ENCODE measurements around the gene TDP1.

Gene TDP1

DNA sequence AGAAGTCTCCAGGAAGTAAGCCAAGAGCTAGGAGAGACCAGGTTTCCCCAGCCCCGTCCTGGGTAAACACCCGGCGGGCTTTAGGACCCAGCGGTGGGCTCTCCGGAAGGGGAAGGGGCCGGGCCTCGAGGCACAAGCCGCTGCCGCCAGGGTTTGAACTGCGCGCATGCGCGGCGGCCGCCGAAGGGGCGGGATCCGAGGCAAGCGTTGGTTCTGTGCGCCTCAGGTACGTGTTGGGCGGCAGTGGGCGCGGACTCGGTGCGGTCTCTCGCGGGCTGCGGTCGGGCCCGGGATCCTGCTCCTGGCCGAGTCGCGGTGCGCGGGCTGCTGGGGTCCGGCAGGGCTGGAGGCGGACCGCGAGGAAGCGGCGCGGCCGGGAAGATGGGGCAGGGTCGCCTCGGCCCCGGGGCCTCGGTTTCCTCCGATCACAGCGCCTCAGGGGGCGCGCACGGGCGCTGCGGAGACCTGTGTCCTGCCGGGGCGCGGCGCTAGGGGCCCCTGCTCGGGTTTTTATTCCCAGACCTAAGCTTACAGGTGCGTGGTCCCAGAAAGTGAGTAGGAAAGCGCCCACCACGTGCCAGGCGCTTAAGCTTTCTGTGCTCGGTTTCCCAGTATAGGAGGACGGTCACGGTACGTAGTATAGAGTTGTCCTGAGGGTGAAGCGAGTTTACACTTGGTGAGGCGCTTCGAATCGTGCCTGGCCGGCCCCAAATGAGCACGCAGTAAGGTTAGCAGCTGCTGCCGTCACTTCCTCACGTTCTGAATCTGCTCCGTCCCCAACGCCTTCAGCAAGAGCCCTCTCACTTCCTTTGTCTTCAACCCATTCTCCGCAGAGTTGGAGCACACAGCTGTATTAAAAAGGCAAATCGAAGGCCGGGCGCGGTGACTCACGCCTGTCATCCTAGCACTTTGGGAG is at the start of gene TDP1:
TDP1 (plus strand) TSS at position 183 of the 916 bp plus-strand sequence. CDS start 7,188 bp downstream, outside the sequence.
- peak; percentile 97 for DNase-seq

DNA sequence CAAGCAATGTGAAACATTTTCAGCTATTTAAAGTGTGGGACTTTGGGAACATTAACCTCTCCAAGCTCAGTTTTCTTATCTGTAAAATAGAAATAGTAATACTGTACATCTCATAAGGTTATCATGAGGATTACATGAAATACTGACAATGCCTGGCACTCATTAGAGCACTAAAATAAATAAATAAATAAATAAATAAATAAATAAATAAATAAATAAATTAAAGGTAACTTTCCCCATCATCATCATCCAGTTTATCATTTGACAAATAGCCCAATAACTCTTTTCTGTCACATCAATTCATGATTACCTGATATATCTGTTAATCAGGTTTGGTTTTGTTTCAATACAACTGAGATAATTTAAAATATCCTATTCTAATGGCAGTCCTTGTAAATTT is 49.7 kb upstream of the TDP1 start:
- DNase-seq = no peak

DNA sequence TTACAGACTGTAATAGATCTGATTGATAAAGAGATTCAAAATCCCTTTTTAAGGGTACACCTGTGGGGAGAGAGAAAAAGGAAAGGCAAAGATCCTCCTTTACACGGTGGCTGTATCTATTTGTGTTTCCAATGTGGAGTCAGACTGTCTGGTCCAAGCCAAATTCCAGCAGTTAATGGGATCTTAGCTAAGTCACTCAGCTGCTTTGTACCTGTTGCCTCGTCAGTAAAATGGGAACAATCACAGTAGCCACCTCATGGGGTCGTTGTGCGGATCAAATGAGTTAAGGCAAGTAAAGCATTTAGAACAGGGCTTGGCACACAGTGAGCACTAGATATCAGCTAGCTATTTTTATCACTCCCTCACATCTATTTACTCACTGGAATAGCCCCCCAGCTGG is 48.1 kb upstream of the TDP1 start:
- DNase-seq = no peak

DNA sequence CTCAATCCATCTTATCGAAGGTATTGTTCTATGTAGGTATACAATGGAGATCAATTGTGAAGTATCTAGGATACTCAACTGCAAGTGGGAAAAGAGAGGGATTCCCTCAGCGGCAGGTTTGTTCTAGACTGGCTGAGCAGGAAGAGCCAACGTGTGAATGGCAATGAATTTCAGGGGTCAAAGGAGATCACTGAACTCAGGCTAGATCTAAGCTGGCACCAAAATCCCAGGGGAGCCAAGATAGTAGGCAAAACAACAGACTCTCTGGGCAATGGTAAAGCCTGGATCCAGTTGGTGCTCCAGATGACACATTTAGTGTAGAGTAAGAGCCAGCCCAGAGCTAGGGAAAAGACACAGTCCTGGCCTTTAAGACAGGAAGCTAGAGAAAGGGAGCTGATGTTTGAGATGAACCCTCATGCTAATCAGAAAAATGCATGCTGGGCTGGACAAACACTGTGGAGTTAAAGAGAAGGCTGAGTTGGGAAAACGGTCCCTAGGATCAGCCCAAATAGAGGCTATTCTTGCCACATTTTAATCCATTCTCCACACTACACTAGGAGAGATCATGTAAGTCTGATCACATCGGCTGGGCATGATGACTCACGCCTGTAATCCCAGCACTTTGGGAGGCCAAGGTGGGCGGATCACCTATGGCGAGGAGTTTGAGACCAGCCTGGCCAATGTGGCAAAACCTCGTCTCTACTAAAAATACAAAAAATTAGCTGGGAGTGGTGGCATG is 46.8 kb upstream of the TDP1 start:
- no peak for DNase-seq

DNA sequence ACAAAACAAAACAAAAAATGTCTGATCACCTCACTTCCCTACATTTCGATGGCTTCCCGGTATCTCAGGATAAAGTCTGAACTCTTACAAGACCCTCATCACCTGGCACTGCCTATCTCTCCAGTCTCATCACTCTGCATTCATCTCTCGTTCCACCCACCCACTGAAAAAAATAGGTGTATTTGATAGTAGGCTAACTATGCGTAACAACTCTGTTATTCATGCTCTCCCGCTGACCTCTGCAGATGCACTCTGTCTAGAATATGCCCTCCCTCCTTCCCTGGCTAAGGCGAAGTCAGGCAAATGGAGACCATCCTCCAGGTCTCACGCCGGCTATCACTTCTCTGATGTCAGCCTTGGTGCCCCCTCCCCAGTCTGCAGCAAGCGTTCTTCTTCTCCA is 46.1 kb upstream of the TDP1 start:
- no peak for DNase-seq

DNA sequence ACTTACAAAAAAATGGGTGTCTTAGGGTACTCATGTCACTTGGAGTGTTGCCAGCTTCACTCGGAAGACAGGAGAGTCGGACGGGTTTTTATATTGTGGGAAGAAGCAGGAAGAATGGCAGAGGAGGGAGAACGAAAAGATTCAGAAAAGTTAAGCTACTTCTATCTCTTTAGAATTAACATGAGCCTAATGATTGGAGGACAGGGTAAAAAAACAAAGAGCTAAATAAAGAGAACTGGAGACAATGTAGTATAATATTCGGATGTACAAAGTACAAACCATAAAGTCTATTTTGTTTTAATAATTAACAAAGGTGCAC is 45.1 kb upstream of the TDP1 start:
- DNase-seq = no peak

DNA sequence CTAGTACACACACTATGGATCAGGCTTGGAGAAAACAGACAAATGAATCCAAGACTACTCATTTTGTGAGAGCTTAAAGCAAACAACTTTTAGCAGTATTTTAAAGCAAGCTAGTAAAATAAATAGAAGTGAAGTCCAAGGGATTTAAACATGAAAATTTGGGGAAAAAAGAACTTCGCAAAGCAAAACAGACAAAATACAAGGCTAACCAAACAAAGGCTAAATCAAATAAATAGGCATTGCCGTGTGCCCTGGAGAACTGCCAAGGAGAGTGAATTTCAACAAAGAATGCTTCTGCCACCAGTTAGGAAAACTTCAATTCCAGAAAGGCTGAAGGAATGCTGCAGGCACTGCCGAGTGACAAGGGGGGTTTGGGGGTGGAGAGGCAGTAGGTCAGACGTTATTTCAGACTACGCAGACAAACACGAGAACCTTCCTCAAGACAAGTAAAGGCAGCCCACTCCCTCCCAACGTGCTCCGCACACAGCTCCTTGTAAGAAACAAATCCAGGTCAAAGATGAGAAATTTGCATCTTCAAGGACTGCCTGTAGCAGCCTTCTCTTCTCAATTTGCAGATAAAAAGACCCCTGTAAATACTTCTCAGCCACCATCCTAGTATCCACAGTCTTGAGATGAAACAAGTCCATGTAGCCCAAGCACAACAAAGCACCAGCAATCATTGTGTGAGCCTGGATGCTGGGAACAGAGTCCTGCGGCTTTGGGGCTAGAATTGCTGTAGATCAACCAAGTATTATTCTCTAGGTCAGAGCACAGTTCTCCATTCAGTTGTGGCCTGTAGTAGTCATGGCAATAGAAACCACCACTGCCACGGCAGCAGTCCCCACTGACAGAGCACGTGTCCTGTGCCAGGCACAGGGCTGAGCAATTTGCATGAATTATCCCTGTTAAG is 44.5 kb upstream of the TDP1 start:
- peak; percentile 12 for DNase-seq

DNA sequence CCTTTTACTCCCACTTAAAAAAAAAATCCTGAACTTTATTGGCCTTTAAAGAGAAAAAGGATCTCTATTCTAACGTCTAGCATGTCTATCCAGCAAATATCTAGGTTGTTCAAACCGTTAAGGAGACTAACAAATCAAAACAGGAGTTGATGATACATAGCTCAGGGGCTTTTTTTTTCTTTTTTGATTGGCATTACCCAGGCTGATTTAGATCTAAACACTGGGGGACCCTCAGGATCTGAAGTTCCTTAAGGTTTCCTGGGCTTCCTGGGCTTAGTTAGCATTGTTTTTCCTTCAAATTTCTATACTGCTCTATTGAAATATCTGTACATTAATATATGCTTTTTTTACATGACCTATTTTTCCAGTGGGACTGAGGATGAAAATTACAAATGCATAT is 43.5 kb upstream of the TDP1 start:
- DNase-seq = no peak

DNA sequence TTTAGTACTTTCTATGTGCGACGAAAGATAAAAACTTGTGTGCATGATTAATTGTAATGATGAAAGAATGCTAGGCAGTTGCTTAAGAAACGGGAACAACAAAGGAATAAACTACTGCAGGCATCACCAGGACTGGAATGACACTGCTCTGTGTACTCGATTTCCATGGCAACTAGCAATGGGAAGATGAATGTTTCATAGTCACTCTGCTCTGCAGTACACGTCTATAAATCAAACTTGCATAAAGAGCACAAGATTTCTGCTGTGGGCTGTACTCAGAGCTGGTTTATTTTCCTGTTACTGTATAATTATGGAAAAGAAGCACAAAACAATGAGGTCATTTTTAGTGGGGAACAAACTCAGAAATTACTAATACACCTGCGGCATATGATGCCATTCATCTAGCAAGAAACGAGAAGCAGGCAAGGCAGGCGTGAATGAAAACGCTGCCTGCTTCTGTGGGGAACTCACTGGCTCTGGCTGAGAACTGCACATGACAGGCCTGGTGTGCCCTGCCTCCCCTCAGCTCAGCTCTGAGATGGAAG is 43.0 kb upstream of the TDP1 start:
- no peak for DNase-seq

DNA sequence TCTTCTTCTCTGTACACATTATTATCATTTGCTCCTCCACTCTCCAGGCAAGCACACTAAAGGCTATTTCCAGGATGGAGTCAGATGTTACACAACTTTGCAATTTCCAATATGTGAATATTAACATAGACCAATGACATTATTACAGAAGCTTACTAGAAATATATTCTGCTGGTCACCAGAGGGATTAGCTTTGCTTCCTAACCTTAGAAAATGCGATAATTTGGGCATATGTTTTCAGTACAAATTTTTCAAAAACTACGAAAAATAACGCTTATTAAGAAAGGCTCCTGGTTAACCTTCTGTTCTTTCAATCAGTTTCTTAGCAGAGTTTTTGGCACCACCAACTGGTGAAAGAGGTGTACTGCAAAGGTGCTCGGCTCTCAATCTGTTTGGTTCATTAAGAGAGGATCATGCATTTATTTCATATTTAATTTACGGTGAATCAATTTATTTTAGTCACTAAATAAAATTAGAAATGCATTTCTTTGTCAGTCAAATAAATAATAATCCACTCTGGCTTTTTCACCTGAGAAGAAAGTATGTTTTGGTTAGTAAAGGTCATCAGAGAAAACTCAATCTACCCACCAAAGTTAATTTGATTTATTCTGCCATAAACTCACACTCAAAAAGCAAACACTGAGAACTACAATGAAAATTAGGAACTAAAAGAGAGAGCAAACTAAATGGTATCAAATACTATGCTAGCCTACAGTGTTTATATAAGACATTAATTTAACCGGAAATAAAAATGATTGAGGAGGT is 40.4 kb upstream of the TDP1 start:
- peak; percentile 65 for DNase-seq

DNA sequence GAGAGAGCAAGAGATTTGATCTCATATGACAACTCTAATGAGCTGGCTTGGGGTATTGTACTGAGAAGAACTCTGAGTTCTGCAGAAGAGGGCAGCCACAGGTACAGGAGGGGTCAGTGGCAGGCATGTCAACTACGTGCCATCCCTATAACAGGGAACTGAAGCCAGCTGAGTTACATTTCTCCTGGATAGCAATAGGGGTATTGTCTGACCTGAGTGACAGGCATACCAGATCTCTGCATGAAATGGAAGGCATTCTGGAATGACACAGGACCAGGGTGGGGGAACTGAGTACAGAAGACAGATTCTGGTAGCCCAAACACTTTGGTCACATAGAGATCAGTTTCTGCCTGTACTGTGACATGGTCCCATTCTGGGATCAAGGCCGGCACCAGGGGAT is 37.0 kb upstream of the TDP1 start:
- no peak for DNase-seq

DNA sequence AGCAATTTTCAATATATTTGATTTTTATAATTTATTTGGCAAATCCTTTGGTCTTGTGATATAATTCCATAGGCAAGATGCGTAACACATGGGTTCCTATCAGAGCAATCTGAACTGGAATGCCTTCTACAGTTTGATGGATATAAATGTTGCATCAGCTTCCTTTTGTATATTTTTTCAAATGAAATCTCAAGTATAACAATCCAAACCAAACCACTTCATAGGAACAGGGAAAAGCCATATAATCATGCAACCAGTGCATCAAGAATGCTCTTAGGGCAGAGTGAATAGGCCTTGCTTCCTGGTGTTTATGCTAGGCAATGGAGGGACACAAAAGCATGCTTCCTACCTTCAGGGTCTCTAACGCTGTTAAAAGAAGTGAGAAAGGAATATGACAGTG is 35.7 kb upstream of the TDP1 start:
- no peak for DNase-seq

DNA sequence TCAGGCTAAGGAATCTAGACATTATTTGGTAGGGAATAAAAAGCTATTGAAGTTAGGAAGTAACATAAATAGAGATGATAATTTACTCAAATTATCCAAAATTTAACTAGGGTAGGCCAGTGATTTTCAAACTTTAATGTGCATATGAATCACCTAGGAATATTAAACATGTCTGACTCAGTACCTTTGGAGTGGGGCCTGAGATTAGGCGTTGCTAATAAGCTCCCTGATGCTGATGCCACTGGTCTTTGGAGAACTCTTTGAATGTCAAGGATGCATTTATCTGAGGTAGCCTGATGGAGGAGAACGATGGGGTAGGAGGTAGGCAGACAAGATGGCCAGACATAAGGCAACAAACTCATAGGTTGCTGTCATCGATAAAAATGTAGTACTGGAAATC is 34.4 kb upstream of the TDP1 start:
- DNase-seq = no peak

DNA sequence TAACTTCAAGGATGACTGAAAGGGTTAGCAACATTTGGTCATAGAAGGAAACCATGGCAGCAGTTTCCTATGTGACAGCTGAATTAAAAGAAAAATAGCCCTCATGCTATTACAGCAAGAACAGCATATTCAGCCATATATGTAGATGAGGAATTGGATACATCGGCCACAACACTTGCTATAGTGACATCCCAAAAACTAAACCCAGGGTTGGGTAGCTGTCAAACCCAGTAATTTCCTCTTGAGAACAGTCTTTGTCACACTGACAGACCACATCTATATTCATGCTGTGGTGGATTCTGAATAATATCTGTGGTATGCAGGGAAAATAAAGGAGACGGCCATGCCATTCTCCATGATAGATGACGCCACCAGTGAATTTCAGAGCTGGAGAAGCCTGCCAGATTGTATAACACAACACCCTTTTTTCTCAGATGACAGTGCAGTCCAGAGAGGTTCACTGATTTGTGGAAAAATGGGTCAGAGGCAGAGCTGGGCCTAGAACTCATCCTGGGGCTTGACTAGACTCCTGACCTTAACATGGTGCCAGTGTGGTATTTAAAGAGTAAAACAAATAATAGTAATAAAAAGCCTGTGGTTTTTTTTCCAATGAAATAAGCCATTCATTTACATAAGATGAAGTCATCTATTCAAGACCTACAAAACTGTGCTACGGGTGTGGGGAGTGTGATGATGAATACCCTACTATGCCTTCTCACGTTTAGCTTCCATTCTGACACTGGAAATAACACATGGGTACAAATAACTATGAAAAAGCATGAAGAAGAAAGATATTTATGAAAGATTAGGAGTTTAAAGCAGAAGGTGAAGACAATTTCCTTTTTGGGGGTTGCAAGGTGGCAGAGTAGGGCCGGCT is 33.5 kb upstream of the TDP1 start:
- no peak for DNase-seq

DNA sequence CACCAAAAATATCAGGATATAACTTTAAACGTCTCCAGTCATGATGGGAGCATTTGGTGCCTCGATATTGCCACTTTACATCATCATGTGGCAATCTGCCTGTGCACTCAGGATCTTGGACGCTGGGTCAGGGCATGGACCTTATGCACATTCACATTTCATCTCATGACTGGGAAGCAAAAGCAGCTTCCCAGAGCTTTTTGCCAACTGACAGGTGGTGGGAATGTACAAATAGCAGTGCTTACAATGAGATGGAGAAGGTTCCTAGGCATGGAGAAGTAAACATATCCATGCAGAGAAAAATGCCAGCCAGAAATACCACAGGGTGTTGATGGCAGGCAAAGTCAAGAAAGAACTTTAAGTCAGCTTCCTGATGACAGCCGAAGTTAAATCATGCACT is 31.5 kb upstream of the TDP1 start:
- no peak for DNase-seq

DNA sequence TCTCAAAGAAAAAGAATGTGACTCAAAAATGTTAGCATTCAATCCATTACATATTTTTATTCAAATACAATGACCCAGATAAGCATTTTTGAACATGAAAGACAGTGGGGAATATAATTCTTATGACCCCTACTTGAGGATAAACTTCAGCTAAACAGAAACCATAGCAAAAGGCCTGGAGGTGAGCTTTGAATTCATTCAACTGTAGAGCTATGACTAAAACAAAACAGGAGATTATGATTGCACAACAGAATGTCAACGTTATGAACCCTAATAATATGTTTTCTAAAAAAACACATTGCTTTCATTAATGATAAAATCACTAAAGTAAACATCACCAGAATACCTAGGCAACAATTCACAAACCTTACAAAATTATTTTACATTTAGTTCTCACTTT is 29.0 kb upstream of the TDP1 start:
- DNase-seq = no peak

DNA sequence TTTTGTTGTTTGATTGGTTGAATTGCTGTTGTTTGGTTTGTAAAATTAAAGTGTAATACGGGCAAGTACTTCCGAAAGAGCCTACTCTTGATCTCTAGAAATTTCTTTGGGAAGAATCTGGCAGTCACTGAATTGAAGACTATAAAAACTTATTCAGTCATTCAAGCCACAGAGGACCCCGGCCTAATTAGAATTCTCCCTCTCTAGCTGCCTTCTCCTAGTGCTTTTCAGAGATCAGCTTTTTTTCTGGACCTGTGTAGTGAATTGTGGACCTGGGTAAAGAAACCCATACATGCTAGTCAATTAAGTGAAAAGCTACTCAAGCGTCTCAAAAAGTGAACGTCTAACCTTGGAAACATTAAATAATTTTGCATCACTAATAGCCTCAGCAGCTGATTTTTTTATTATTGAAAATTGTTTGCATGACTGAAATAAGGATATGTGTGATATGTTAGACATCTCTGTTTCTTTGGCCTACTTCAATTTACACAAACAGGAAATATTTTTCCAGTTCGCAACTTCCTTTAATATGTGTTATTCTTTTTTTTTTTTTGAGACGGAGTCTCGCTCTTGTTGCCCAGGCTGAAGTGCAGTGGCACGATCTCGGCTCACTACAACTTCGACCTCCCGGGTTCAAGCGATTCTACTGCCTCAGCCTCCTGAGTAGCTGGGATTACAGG is 28.4 kb upstream of the TDP1 start:
- no peak for DNase-seq

DNA sequence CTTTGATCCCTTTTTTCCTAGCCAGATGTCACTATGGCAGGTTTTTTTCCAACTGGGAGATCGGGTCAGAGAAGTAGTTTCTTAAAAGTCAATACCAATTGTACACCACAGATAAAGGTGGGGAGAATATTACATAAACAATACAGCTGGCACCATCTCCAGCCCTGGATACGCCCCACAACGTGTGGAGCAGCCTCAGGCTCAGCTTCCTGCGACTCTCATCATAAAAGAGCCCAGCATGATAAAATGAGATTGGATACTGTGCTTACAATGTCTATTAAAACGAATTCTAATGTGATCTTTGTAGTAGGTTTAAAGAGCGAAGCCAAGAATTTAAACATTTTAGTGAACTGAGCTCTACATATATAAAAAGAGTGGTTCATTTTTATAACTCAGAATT is 22.7 kb upstream of the TDP1 start:
- no peak for DNase-seq

DNA sequence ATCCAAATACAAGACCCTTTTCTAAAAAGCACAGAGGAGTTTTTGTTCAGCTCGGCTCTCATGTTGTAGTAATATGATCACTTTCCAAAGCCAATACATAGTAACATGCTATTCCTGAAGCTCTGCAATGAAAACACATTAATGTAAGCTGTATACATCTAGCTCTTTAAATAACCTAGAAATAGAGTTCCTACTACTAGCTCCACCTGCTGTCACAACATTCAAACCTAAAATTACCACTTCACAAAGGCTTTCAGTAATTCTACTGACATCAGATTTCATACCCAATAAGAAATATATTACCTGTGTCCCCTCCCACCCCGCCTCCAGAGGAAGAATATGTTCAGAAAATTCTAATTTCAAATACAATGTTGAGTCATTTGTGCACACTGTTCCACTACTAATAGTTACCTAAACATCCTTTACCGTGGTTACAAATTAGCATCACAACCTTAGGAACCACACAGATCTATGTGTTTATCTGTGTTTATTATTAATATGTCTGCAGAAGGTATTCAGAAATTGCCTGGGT is 19.0 kb upstream of the TDP1 start:
- peak; percentile 4 for DNase-seq

DNA sequence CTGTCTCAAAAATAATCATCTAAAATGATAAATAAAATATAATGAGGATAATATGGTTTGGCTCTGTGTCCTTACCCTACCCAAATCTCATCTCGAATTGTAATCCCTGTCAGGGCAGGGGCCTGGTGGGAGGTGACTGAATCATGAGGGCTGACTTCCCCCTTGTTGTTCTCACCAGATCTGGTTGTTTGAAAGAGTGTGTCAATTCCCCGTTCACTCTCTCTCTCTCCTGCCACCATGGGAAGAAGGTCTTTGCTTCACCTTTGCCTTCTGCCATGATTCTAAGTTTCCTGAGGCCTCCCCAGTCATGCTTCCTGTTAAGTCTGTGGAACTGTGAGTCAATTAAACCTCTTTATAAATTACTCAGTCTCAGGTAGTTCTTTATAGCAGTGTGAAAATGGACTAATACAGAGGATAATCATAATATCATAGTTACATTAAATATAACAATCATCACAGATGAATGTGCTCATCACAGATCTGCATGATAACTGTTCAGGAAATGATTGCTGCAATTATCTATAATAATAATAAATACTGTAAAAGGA is 13.8 kb upstream of the TDP1 start:
- no peak for DNase-seq
